Endodermal cell (in vitro differentiated cells): Measurements from ENCODE around the gene CCDC200. TPM values are rescaled to one million over a fixed set of nuclear protein-coding genes. Genes with fewer than 3 reads are reported as not detected.

Experiments used
- total RNA-seq, 2 donors: library from RNA; stranded (reverse); fragmentation: NEBNext Ultra II Directional in 1 of 2; extraction: Animal tissue kit (Norgen Biotek cat#: 25700) in 1 of 2; gene quantifications; 2 replicates in 1 of 2; 3 replicates in 1 of 2; pipeline ENCODE4 v1.2.1, GENCODE V29; 2021

The CCDC200 gene
- total RNA-seq, 2 donors from 2014 or later, result not detected

Other genes with a start within 250 kb of the CCDC200 start
- 1 to 10 TPM; 4.6 to 7.9 TPM for gene PTGES3L, start 248.5 kb downstream of the CCDC200 start, total RNA-seq
- gene RUNDC1, start 248.1 kb downstream of the CCDC200 start, total RNA-seq, result 10 to 100 TPM; 17.7 to 18.5 TPM
- gene RPL27, start 230.2 kb downstream of the CCDC200 start, total RNA-seq, result 1,000 to 10,000 TPM; 1,077 to 1,196 TPM
- gene IFI35, start 221.8 kb downstream of the CCDC200 start, total RNA-seq, result 1 to 10 TPM; 3.0 to 5.1 TPM
- 100 to 1,000 TPM; 306 to 402 TPM for gene VAT1, start 206.2 kb downstream of the CCDC200 start, total RNA-seq
- gene RND2, start 203.4 kb downstream of the CCDC200 start, total RNA-seq, result 10 to 100 TPM; 36.1 to 55.5 TPM
- gene BRCA1, start 103.3 kb downstream of the CCDC200 start, total RNA-seq, result 10 to 100 TPM; 45.4 to 59.0 TPM
- gene NBR1, start 57.4 kb downstream of the CCDC200 start, total RNA-seq, result 10 to 100 TPM; 53.2 to 55.7 TPM
- gene TMEM106A, start 16.7 kb downstream of the CCDC200 start, total RNA-seq, result 10 to 100 TPM; 11.2 to 11.3 TPM
- gene RNU2-1, start 5.4 kb upstream of the CCDC200 start, total RNA-seq, result 1,000 to 10,000 TPM; 5,418 to 7,320 TPM
- 100 to 1,000 TPM; 129 to 142 TPM for gene ARL4D, start 170.4 kb upstream of the CCDC200 start, total RNA-seq